Activated gamma-delta T cell treated with Interleukin-2 at 50 U/mL for 16 hours (primary cell): ENCODE results near the gene IL34.

Source experiments
- DNase-seq: peaks from one replicate; pipeline ENCODE4 v3.0.0-alpha.2; 2020

The IL34 gene

DNA sequence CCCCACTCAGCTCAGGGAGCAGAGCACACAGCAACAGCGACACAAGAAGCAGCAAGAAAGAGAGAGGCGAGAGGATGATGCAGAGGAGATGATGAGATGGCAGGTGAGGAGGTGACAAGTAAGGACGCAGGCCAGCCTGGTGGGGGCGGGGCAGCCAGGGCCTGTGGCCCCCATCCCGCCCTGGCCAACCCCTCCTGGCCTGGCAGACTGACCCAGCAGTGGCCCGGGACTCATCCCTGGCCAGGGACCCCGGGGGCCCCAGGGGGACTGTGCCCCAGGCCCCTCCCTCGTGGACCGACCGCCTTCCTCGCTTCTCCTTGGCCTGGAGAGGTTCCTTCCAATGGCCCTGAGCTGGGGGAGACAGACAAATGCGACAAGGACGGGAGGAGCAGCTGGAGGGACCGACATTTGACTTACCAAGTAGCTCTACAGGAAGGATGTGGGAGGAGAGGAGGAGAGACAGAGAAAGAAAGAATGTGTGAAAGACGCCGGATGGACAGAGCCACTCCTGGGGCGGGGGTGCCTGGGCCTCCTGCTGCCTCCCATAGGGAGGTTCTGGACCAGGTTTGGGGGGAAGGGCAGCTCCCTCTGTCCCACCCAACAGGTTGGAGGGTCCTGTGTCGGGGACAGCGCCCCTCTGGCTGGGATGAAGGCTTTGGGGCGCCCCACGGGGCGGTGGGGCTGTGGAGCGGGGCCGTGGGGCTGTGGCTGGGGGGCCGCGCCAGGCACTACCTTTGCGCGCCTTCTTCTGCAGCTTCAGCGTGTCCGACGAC lies 32.7 kb downstream of the IL34 start:
- DNase-seq = no peak

DNA sequence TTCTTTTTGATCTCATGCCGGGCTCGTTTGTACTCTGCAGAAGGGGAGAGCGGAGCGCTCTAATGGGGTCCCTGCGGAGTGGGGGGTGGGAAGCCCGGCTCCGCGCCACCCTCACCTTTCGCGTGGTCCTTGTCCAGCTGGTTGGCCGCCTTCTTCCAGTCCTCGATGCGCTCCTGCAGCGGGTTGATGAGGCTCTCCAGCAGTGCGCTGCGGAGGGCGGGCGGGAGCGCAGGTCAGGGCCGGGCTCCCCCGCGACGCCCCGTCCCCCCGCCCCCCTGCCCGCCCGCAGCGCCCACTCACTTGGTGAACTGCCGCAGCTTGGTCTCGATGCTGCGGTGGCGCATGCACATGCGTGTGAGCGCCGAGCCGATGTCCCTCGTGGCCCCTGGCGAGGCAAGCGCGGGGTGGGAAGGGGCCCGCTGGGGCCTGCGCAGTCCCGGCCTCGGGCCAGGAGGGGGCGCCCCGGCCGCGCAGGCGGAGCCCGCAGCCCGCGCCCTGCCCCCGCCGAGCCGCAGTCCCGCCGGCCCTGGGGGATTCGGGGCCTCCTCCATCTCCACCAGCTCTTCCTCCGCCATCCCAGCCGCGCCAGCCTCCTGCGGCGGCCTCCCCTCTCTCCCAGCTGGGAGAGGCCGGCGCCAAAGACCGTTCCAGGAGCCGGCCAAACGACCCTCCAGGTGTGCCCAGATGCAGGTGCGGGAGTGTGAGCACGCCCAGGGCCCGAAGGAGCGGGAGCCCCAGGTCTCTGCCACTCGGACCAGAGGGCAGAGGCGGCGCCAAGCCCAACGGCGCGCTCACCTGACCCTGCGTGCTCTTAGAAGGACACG lies 33.5 kb downstream of the IL34 start:
- DNase-seq = no peak

DNA sequence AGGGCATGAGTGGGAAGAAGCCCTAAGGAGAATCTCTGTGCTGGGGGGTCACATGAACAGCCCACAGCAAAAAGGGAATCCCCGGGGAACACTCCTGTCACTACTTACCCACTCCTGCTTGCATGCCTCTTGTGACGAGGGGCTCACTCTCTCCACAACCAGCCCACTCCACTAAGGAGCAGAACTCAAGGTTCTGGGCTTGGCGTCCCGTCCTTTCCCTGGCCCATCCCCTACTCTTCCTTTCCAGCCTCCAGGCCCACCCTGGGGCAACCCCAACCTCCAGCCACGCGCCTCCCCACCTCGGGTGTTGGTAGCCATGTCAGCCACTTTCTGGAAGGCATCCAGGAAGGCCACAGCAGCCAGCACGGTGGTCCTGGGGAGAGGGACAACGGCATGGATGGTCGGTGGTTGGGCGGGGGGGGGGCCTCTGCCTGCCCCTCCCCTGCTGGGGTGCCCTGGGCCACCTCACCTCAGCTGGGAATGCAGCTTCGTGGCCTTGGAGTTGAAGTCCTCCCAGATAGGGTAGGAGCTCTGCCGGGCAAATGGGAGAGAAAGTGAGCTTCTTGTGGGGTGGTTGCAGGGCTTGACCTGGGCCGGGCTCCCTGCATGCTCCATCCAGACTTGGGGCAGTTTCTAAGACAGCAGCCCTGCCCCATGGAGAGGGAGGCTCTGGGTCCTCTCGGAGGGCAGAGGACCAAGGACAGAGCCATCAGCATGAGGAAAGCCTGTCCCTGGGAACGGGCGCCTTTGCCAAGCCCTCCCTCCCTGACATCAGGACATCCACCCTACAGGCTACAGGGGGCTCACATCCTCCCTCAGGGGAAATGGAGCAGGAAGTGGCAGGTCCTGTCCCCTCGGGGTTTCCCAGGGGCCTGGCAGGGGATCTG lies 34.4 kb downstream of the IL34 start:
- no peak for DNase-seq

DNA sequence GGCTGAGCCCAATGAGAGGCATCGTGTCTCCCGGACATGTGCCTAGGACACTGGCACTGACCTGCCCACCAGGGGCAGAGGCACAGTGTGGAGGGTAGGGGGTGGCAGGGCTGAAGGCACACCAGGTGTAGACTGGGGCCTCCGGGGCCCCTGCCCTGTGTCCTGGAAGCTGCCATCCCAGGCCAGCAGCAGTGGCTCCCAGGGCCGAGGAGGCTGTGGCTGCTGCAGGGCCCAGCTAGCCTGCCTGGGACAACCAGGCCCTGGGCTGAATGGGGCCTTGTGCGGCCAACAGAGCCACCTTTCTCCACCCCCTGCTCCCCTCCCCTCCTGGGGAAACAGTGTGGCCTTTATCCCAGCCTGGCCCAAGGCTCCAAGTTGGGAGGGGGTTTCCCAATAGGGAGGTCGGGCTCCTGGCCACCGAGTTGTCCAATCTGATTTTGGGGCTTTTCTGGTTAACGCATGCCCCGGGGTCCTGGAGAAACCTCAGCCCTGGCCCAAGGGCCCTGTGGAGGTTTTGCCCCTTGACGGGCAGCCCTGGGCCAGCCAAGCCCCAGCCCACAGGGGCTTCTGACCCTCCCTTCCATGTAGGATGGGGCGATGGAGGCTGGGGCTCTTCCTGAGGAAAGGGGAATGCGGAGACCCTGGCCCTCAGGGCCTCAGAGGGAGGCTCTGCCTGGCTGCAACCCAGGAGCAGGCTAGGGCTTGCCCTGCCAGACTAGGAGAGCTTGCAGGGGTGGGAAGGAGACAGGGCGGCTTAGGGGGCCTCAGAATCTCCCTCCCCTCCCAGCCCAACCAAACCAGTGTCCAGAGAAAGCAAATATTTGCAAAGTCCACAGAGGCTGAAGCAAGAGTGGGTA lies 35.3 kb downstream of the IL34 start:
- DNase-seq = no peak

DNA sequence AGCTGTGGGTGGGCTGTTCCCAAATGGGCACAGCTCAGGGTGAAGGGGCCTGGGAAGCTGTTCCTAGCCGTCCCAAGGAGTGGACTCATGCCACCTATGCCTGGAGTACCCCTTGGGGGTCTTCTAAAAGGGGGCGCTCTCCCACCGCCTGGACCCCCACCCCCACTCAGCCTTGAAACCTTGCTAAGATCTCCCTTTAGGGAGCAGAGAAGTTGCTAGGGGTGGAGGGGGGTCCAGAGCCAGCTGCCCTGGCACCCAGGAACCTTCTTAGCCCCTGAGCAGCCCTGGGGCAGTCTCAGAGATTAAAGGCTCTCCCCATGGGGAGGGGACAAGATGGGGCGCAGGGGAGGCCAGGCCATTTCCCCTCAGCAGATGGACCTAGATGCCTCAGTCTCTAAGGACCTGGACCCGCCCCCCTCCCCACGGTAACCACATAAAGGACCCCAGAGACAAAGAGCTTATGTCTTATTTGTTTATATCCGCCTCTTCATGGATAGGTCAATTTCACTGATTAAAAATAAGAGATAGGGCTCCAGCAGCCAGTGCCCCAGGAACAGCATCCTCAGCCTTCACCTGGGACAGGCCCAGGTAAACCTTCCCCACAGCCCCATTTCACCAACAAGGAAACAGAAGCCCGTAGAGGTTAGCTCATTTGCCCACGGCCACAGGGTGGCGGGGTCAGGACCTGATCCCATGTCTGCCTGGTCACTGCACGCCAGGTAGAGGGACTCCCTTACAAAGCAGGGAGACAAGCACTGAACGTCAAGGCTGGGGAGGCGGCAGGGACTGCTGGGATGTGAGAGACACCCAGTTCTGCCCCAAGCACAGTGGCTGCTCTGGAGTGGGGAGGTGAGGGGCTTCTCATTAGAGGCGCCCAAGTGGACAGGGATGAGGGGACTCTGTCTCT lies 36.1 kb downstream of the IL34 start:
- no peak for DNase-seq

DNA sequence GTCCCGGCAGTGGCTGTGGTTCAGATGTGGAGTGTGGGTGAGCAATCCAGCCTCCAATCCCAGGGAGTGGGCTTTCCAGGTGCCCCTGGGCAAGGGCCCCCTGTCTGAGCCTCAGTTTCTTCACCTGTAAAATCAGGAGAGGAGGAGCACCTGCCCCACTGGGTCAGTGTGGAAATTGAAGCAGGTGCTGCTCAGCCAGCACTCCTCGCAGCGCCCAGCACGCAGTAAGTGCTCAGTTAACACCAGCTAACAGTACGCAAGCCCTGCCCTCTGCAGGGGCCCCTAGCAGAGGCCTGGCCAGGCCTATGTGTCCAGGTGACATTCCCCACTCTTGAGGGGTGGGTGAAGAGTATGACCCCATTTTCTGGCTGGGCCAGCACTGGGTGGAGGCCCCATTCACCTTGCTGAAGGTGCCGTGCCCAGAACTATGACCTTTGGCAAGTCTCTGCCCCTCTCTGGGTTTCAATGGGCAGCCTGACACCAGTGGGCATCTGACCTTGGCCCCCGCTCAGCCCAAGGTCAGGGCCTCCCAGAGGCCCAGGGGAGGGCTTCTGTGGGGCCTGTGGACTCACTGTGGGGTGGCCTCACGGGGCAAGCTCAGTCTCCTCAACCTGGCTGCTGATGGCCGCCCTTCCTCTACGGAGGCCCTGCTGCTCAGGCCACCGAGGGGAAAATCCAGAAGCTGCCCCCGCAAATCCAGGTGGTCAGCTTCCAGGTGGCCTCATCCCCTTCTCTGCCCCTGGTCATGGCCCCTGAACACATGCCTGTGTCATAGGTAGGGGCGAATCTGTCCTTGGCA lies 37.0 kb downstream of the IL34 start:
- DNase-seq = no peak

DNA sequence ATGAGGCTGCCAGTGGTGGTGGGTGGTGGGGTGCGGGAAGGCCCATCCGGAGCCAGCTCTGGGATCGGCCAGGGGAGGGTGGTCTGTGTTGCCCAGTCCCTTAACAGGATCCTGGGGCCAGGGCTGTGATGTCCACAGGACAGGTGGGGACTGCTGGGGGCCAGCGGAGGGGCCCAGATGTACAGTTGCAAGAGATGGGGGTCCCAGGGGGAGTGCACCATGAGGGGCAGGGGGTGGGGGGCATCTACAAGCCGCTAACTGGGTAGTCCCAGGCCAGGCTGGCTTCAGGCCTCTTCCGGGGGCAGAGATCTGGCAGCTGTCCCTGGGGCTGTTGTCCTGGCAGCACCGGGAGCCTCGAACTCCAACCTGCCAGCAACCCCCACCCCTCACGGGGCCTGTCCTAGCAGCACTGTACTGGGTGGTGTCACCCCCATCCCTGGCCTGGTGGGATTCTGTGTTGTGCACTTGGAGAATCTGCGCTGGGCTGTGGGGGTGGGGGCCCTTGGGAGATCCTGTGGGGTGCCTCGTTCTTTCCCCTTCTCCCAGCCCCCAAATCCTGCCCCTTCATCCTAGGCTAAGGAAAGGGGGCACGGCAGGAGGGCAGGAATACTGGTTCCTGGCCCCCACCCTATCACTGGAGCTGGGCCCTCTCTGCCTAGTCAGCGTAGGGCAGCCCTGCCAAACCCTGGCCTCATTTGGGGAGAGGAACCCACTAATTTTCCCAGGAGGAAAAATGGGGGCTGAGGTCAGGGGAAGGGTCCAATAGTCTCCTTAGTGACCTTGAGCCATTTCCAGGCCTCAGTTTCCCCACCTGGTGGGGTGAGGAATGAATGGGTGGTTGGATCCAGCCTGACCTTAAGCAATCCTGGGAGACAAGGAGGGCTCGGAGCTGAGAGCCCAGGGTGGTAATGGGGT lies 38.0 kb downstream of the IL34 start:
- DNase-seq = no peak

DNA sequence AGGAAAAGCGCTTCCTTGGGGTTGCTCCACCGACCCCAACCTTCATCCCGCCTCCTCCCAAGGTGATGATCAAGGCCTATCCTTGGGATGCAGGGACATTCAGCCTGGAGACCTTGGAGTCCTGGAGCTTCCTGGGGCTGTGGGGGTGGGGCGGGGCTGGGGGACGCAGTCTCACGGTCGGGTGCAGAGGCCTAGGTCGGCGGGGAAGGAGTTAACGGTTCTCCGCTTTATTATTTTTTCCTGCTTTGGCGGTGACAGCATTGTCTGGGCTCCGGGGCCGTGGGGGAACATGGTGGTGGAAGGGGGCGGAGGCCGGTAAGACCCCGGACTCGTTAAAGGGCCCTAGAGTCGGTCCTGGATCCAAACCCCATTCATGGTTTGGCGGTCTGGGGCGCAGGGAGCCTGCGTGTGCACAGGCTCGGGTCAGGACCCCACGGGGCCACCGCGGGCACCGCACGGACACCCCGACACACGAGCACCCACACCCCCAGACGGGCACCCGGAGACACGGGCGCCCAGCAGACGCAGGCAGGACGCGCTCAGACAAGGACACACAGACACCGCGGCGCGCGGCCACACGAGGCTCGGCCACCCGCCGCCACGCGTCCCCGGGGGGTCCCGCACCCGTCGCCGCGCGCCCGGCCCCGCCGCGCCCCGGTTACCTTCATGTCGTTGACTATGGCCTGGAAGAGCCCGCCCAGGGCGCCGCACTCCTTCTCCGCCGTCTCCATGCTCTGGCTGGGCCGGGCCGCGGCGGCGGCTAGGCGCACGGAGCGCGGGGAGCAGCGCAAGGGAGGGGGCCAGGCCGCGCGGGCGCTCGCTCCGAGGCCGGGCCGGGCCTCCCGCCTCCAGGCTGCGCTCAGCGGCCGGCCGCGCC lies 38.9 kb downstream of the IL34 start:
- no peak for DNase-seq

DNA sequence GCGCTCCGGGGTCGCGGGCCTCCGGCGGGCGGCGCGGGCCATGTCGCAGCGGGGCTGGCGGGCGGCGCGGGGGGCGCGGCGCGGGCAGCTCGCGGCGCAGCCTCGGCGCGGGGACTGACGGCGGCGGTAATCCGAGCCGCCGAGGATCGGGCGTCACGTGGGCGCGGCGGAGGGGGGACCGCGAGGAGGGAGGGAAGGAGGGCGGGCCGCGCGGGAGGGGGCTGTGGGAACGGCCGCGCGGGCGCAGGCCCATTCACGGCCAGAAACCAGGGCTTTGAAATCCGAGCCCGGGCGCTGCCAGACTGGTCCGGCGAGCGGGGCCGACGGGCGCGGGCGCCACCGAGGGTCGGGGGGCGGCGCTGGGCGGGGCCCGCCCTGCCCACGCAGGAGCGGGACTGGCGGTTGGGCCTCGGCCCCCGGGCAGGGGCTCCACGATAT lies 39.6 kb downstream of the IL34 start, which contains the start of gene MTSS2:
Gene MTSS2, minus strand, starts transcription at position 116 of the 438 bp plus-strand sequence. CDS start 262 bp downstream, outside the sequence.
- DNase-seq = no peak

DNA sequence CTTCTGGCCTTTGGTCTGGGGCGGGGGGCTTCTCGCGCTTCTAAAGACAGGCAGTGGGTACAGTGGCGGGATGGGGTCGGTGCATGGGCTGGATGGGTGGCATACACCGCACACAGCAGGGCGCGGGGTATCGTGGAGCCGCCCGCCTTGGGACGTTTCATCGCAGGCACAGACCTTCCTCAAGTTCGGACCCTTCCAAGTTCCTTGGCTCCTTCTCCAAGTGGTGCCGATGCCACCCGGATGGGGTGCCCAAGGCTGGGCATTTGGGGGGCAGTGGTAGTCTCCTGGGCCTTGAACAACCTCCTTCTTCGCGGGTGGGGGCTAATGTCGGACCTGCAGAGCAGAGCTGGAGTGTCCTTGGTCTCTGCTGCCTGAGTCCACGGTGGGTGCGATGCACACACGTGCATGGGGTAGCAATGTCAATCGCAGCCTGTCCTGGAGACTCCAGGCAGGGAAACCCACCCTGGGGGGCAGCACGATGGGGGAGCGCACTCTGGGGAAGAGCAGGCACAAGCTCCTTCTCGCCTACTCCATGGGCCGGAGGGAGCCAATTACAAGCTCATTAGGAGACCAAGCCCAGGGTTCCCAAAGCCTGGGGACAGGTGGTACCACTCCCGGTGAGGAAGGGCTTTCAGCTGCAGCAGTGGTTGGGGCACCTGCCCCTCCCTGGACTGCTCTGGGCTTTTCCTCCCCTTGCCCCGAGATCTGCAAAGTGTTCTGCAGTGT lies 40.2 kb downstream of the IL34 start:
- no peak for DNase-seq

DNA sequence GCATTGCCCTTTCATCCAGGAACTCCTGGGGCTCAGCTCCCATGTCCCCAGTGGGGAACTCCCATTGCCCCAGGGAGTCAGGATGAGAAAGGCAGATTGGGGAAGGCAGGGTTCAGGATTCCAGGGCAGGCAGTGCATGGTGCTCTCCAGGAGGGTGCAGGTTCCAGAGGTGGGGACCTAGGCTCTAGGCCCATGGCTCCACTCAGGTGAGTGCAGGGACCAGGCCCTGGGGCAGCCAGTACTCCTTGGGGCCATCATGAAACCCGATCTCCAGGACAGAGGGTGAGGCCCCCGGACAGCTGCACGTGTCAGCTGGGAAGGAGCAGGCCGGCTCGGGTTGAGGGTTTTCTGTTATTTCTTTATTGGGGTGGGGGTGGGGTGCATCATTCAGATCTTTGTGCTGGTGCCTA lies 40.7 kb downstream of the IL34 start:
- no peak for DNase-seq

DNA sequence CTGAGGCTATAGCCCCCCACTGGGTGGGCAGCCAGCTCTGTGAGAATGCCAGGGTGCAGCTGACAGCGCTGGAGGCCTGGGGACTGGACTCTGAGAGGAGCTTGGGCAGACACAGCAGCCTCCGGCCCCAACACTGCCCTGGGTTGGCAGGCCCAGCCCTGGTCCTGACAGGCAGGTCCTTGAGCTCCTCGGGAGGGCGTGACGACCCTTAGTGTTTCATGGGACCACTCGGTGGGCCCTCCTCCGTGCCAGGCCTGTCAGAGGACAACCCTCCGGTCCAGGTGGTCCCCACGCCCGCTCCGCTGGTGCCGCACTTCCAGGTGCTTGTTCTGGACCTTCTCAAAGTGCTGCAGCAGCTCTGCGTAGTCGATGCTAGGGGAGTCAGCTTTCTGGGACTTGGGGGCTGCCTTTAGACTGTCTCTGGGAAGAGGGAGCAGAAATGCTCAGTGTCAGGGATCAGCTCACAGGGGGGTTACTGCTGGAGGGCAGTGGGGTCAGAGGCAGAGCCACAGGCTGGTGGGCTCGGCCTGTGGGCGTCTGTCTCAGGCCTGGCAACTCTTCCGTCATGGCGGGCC lies 41.4 kb downstream of the IL34 start:
- no peak for DNase-seq

DNA sequence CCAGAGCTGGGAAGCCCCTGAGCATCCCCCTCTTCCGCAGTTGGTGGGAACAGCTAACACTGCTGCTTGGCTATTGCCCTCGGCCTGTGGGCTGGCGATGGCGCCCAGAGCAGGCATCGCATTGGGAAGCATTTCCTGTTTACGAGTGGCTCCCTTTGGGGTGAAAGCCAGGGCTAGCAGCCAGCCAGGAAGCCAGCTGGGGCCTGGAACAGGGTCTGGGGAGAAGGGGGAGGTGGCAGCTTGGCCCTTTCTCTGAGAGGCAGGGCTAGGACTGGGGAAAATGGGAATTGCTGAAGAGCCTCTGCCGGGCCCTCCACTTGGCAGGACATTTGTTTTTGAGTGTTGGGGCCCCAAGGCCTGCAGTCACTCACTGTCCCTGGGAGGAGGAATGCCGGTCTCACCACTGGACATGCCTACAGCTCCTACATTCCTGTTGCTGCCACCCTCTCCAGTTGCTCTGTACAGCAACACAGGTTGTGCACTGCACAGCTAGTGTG lies 41.9 kb downstream of the IL34 start:
- no peak for DNase-seq

DNA sequence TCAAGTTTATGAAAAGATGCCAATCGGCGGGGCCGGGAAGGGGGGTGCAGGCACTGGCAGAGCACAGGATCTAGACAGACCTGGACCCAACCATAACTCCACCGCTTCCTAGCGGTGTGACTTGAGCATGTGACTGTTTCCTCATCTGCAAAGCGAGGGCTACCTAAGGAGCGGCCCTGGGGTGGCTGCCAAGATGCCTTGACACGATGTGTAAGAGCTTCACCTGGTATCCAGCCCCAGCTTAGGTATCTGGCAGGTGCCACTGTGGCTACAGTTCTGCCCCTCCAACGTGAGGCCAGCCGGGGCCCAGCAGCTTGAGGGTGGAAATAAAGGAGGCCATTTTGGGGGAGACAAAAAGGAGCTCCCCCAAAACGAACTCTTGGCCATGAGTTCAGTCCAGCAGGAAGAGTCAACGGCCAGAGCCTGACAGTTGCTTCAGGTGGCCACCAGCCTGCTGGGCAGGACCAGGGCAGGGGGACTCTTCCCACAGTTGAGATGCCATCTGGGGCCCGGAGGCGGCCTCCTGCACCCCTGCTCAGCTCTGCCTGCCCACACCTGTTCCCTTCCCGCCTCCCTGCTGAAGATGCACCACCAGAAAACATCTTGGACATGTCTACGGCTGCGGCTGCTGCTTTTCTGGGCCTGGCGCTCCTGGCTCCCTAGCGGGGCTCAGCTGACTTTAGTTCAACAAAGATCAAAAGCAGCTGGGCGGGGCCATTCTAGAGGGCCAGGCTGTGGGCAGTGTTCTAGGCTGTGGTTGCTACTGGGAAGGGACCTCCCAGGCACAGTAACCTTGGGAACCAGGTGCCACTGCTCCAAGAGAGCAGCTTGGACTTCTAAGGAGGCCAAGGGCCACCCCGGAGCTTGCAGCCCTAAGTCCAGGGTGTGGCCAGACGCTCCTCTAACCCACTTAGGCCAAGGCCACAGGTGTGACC lies 42.9 kb downstream of the IL34 start:
- no peak for DNase-seq
